AG20443 (cell line): ENCODE data around the gene TBCCD1.
"Not testable (repeated sequence)": the region's sequence is repeated elsewhere in the genome, so short reads cannot be mapped to it uniquely, and the experiment has no call there.

Experiments
- DNase-seq: peaks from one replicate; pipeline ENCODE4 v3.0.0; 2012; ENCODE audit warnings: low spot score, mixed read lengths

TBCCD1 gene

GRCh38 chr3:186549497-186549896 lies 17.6 kb downstream of the TBCCD1 start:
- DNase-seq: no peak

- no peak for DNase-seq
These were observed 22.9 kb downstream of the TBCCD1 start, which contains the start of gene CRYGS for GRCh38 chr3:186544281-186544680. Gene CRYGS, minus strand, starts transcription at chr3:186544380. Its CDS starts 54 bp downstream, at chr3:186544326.

- DNase-seq: no peak
These were observed 26.3 kb downstream of the TBCCD1 start for GRCh38 chr3:186540835-186541226.

DNA sequence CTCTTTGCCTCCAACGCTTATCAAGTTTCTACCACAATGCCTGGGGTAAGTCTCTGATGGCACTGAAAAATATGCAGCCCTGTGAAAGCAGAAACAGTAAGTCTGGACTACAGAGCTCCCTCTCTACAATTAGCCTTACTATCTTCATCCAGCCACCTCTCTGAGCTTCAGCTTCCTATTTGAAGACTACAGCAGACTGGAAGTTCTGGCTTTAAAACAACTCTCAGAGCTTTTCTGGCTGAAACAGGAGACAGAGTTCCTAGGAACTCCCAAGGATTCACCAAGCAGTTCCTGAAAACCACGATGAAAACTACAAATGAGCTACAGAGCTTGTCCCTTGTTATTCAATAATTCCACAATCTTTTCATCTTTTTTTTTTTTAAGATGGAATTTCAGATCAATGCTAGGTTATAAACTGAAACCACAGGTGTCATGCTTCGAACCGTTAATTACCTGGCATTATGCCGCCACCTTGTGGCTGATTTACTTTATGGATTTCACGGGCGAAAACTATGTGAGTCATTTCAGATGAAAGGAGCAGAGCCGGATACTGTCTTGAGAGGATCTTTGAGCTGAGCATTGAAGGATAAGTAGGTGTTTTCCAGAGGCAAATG lies 26.8 kb downstream of the TBCCD1 start:
- peak; percentile 67 for DNase-seq

DNA sequence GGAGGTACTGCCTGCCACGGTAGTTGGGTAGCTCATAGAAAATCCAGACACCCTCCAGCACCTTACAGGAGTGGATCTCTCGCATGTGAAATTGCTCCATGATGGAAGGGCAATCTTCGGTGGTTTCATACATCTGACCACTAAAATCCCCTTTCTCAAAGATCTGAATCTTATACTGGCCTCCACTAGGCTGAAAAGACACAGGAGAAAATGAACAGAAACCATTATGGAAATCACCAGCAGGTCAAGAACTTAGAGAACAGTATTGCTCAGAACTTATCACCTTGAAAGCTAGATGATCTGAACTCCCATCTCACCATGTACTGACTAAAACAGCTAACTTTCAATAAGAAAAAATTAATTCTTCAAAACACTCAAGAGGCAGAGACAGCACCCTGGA lies 28.4 kb downstream of the TBCCD1 start:
- DNase-seq: no peak

DNA sequence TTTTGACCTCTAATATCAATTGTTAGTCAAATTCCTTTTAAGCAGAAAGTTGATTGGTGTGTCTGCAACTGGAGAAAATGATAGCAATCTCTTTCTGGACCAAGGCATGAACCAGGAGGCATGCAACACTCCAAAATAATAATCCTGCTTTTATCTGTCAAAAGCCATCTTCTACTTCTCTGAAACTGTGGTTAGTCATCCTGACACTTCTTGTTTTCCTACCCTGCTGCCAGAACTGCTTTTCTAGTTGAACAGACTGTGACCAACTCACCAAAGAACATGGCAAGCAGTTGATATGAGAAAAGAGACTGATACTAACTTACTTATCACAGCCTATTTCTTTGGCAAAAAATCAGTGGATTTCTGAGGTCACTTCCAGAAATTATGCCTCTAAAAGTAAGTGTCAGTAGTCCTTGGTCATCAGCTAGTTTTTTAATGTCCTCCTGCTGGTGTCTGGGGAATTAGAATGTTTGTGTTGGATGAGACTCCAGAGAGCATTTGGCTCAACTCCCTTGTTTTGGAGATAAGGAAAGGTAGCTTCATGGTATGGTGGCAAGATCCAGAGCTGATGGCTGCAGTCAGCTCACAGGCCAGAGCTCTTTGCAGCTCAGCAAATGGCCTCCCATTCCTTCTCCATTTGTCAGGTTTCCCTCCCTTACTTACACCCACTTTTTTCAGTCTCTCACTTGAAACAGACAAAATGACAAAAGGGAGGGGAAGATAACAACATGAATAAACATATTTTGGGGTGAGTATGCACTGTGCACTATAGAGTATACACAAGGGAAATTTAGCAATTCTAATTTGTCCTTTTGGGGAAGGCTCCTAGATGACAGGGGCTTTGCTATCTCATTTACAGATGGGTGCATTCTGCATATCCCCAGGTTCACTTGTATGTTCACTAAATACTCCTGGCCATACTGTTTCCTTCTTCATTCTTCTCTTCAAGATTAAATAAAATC lies 30.0 kb downstream of the TBCCD1 start:
- no peak for DNase-seq

DNA sequence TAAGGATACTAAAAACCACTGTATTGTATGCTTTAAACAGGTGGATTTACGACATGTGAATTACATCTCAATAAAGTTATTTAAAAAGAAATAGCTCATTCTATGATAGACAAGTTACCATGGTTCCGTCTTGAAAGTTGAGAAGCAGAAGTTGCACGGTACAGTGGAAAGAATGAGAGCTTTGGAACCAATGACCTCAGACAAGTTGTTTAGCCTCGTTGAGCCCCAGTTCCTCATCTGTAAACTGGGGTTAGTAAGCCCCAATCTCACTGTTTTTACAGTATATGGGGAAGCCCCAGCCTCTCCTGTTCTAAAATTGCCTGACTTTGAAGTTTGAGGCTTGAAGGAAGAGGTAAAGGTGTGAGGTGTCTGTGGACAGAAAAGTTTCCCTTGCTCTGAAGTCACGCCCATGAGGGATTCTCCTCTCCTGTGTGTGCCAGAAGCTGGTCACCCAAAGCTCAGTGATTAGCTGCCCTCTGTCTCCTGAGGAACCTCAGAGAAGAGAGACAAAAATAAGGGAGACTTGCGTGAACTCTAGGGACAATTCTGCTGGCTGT lies 32.9 kb downstream of the TBCCD1 start:
- DNase-seq: no peak

DNA sequence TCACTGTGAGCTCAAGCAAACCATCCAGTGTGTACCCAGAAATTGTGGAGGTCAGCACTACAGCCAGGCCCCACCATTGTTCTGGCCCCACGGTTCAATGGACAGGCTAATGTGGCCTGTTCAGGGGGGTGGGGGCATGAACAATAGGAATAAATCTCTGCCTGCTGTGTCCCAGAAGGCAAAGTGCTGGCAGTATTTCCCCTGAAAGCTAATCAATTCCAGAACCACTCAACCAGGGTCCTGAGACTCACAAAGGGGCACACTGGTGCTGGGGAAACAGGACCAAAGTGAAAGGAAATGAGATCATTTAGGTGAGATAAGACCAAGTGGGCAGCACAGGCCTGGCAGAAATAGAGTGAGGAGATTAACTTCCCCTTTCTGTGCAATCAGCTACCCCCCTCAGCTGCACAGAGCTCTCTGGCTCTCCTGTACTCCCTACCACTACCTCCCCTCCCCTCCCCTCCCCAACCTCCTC lies 34.5 kb downstream of the TBCCD1 start:
- no peak for DNase-seq

GRCh38 chr3:186531694-186532093 lies 35.4 kb downstream of the TBCCD1 start:
- DNase-seq: not testable (repeated sequence)

DNA sequence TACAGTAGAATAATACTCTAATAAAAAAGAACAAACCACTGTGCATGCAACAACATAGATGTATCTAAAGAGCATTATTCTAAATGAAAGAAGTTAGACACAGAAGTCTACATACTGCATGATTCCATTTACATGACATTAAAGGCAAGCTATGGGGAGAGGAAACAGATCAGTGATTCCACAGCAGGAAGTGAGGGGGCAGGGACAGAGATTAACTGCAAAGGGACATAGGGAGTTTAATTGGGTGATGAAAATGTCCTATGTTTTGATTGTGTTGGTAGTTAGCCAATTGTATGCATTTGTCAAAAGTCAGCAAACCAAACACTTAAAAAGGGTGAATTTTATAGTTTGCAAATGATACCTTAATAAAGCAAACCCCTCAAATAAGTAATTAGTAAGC lies 36.7 kb downstream of the TBCCD1 start:
- no peak for DNase-seq

DNA sequence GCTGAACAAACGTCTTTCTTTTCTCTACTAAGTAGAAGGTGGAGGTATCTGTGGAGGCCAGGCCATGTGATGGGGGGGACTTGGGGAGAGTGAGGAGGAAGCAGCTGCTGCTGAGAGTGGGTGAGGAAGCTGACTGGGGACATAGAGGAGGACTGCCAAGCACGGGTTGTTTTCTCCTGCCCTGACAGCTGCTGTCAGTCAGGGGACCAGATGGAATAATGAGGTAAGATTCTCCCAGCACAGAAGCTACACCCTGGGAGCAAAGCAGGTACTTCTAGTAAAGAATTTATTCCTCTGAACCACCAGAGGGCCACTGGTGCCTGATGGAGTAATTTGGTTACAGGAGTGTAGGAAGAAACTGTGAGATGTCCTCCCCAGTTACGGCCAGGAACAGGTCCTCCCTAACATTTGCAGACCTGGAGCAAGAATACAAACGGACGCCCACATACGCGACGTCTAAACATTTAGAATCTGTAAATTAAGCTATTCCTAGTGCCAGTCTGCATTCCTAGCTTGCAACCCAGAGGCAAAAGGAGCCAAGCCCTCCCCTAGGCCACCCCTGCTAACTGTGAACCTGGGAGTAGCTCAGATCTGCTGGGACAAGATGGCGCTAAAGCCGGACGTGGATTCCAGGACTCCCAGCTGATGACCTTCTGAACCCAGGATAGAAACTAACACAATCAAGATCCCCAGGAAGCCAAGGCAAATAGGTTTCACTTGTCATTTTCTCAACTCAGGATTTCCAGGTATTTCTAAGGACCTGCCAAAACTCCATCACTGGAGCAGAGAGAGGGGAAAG lies 37.7 kb downstream of the TBCCD1 start:
- DNase-seq: no peak

DNA sequence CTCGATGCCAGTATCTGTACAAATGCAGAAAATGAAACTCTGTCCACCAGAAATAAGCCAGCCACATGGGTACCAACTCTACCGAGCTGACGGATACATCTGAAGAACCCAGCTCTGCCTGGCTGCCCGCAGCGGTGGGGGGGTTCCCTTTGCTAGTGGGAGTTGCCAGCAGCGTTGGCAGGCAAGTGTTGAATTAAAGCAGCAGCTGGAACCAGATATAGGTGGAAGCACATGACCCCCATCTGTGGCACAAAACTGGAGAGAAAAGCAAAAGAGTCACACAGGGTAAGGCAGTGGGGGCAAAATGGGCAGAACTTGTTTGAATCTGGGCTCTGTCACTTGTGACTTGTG lies 40.9 kb downstream of the TBCCD1 start:
- DNase-seq: no peak

- no peak for DNase-seq
These were observed 41.5 kb downstream of the TBCCD1 start for GRCh38 chr3:186525369-186526255.

DNA sequence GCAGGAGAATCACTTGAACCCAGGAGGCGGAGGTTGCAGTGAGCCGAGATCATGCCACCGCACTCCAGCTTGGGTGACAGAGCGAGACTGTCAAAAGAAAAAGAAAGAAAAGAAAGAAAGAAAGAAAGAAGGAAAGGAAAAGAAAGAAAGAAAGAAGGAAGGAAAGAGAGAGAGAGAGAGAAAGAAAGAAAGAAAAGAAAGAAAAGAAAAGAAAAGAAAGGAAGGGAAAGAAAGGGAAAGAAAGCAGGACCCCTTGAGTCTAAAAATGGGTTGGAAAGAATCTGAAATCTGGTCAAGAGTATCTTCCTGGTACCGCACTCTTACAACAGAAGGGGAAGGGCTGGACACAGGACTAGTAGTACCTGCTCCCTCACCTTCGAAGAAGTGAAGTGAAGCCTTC lies 42.5 kb downstream of the TBCCD1 start:
- DNase-seq: no peak

GRCh38 chr3:186523434-186523833 lies 43.7 kb downstream of the TBCCD1 start:
- no peak for DNase-seq

GRCh38 chr3:186523022-186523421 lies 44.1 kb downstream of the TBCCD1 start:
- no peak for DNase-seq

DNA sequence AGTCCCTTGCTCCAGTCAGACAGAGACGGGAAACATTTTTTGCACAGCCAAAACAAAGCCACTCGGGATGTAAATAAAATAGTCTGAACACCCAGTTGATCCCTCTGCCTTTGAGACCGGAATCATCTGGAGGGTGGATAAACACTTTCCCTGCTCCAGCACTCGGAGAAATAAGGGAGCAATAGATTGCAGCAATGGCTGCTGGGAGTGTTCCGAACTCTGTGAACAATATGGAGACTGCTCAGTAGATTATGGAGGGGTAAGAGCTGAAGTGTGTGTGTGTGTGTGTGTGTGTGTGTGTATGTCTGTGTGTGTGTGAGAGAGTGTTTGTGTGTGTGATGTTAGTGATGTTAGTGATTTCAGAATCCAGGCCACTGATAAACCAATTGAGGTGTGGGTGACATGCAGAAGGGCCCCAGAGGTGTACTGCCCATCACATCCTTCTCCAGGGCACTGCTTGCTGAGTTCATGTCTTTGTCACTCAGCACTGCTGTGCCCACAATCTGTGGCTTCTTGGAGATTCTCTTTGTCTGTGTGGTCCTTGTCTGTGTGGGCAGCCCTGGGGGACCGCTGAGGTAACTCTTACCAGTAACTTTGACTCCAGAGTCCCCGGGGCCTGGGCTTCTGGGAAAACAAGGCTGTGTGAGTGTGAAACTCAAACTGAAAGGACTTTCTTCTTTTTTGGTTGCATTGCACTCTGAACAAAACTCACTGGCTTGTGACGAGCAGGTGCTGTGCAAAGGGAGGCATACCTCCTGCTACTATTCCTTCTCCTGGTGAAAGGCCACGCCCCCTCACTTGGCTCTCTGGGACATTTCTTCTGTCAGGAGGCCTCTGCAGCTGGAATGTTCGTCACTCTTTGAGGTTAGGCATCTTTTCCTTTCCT lies 45.9 kb downstream of the TBCCD1 start:
- no peak for DNase-seq

DNA sequence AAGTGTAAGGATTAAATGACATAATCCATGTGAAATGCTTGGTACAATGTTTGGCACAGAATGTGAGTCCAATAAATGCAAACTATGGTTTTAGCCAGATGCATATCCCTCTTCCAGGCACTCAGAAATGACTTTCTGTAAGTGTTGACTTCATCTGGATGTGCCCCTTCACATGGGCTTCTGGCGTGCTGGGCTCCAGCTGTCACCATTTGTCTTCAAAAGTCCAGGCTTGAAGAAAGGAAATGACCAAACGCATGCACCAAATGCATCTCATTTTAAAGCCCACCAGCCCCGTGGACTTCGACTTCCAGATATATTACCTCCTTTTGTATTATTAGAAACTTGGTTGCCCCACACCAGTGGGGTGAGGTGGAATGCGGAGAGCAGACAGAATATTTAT lies 46.7 kb downstream of the TBCCD1 start:
- no peak for DNase-seq

- no peak for DNase-seq
These were observed 48.0 kb downstream of the TBCCD1 start for GRCh38 chr3:186519021-186519658.

- DNase-seq: no peak
These were observed 49.9 kb downstream of the TBCCD1 start for GRCh38 chr3:186517218-186517617.
